K562 treated with DMSO at 1 percent for 12 hours (cell line): ENCODE measurements around the gene WDR45. TPM values are rescaled to one million over a fixed set of nuclear protein-coding genes. Genes with fewer than 3 reads are reported as not detected.

Source experiments
- total RNA-seq: library from RNA; unstranded; fragments of 300-600 nt; gene quantifications from 2 replicates; pipeline ENCODE4 v1.2.3, GENCODE V29; 2022; ENCODE audit not compliant: insufficient read depth

The WDR45 gene
- total RNA-seq: 105 and 118 TPM in 2 replicates

DNA sequence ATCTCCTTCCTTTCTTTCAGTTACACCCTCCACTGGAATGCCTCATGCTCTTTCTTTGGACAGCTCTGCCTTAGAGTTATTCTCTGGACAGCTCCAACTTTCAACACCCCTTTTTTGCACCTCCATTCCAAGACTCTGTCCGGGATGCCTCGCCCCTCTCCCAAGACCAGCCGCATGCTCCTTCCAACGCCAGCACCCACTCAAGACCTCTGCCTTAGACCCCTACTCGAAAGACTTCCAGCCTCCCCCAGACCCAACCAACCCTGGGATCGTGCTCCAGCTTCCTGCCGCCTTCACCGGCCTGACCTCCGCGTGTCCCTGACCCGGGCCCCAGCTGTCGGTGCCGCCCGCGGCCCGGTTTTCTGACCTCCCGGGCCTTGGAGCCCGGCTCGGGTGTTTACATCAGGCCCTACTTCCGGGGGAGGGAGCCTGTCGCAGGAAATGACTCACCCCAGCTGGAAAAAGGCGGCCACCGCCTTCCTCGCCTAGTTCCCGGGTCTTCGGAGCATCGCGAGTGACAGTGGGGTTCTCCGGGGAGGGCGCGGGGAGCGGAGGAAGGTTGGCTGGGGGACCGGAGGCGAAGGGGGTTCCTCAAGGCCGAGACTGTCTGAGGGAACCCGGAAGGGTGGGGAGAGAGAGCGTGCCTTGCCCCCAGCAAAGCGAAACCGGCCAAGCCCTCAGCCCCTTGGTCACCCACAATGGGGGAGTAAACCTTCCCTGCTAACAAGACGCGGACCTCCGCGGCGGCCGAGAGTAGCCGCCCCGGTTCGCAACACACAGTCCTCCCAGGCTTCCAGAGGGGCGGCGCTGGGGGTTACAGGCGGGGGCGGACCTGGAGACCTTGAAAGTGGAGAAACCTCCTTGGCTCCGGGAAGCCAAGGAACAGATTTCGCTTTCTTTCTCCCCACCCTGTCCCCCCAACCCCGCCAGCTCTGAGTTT, at the start of gene WDR45:
WDR45 (minus strand) TSS at position 399 of the 940 bp plus-strand sequence. CDS start 1,792 bp downstream, outside the sequence.

DNA sequence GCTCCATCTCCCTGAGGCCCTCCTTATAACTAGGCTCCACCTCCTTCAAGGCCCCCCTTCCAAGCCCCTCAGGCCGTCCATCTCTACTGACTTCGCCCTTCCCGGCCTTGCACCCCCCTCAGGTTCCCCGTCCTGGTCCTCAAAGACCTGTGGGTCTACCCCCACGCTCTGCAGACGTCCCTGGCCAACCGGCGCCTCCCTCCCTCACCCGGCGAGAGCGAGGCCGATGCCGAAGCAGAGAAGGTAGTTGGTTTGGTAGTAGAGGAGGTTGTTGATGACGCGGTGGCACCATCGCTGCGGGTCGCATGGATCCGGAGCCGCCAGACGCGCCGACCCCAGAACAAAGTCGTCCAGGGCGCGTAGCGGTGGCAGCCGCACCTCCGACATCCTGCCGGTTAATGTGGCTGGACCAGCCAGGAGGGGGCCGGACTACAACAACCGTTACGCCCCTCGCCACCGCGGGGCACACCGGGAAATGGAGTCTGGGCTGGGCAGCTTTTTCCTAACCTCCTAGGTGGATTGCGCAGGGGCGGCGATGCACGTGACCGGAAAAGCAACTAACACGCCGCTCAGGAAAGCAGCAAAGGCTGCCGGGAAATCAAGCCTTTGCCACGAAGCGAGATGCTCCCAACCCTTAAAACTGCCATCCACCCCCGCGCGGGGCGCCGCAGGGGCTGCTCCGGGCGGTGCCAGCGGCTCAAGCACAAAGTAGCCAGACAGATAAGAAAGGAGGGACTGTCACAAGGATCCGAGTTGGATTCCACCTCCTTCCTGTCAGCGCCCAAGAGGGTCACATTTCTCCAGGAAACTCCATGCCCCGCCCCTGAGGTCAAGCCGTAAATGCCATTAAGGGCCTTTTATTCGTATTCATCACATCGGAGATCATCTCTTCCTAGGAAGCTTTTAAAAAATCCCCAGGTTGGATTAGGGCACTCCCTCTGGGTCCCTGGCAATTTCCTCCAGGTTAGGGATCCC, 5.8 kb downstream of the WDR45 start, which contains the start of gene PRAF2:
PRAF2 (minus strand) TSS at position 402 of the 975 bp plus-strand sequence; CDS start at position 387, 15 bp downstream.

DNA sequence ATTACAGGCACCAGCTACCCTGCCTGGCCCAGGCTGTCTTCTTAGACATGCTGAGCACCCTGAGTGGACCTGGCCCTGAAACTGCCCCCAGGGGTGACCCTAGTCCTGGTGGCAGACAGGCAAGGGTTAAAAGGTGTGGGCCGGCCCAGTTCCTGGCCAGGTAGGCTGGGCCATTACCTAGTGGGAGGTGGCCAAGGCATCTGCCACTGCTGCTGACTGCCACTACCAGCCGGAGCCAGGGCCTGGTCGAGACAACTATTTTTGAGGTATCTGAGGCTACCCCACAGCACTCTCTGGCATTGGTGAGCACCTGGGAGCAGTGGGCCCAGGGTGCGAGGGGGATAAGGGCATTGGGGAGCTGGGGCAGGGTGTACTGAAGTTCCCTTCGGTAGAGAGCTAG, 20.9 kb downstream of the WDR45 start, which contains the start of gene CCDC120:
CCDC120 (plus strand) TSS at position 206 of the 400 bp plus-strand sequence. CDS start 3,043 bp downstream, outside the sequence.

DNA sequence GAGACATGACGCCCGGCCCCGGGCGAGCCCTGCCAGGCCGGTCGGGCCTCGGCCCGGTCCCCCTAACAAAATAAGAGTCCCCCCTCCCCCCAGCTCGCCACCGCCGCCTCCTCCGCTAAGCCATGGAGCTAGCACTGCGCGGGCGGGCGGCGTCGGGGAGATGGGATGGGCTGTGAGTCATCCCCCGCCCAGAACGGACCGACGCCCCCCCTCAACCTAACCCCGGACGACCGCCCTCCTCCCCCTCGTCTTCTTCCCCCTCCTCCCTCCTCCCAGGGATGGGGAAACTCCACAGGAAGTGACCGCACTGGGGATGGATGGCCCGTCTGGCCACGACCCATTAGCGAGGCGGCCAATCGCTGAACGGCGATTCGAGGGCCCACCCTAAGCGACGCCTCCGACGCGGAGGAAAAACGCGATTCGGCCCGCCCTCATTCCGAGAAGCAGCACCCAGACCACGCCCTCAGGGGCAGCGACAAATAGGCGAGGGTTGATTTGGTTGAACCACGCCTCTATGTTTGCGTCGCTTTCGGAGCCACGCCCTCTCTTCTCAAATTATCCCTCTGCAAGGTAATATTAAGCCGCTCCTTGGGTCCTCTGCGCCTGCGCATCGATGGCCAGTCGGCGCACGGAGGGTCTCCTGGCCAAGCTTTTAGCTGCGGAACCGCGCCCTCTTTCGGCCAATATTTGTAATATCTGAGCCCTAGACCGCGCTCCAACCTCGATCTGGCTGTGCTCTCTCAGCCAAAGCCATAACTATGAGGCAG, 36.3 kb downstream of the WDR45 start, which contains the start of gene TFE3:
TFE3 (minus strand) TSS at position 138 of the 767 bp plus-strand sequence; CDS start at position 7, 131 bp downstream.

Other genes starting within 250 kb of the WDR45 start
- 1.3 TPM in 1 of 2 replicates, not detected in the other for gene PCSK1N, start 244.3 kb downstream of the WDR45 start, total RNA-seq
- 195 and 296 TPM in 2 replicates for gene TIMM17B, start 182.1 kb downstream of the WDR45 start, total RNA-seq
- 213 and 271 TPM in 2 replicates for gene PQBP1, start 182.0 kb downstream of the WDR45 start, total RNA-seq
- 31.7 and 33.0 TPM in 2 replicates for gene SLC35A2, start 168.2 kb downstream of the WDR45 start, total RNA-seq
- 149 and 220 TPM in 2 replicates for gene PIM2, start 160.9 kb downstream of the WDR45 start, total RNA-seq
- gene OTUD5, start 122.3 kb downstream of the WDR45 start, total RNA-seq: 63.6 and 90.5 TPM in 2 replicates
- gene KCND1, start 108.0 kb downstream of the WDR45 start, total RNA-seq: 2.6 and 7.0 TPM in 2 replicates
- 19.6 and 36.3 TPM in 2 replicates for gene GRIPAP1, start 77.6 kb downstream of the WDR45 start, total RNA-seq
- gene TFE3, start 36.5 kb downstream of the WDR45 start, total RNA-seq: 20.3 and 40.7 TPM in 2 replicates
- 2.7 and 7.2 TPM in 2 replicates for gene CCDC120, start 20.9 kb downstream of the WDR45 start, total RNA-seq
- gene PRAF2, start 5.9 kb downstream of the WDR45 start, total RNA-seq: 4.3 and 5.9 TPM in 2 replicates
- gene GPKOW, start 43.8 kb upstream of the WDR45 start, total RNA-seq: 42.1 and 46.3 TPM in 2 replicates
- gene MAGIX, start 82.9 kb upstream of the WDR45 start, total RNA-seq: 3.8 and 7.6 TPM in 2 replicates
- 196 and 259 TPM in 2 replicates for gene PLP2, start 92.0 kb upstream of the WDR45 start, total RNA-seq
- gene PRICKLE3, start 106.5 kb upstream of the WDR45 start, total RNA-seq: 20.3 and 35.1 TPM in 2 replicates
- 1.0 TPM in 1 of 2 replicates, not detected in the other for gene SYP, start 120.3 kb upstream of the WDR45 start, total RNA-seq
- 0.38 TPM in 1 of 2 replicates, not detected in the other for gene CACNA1F, start 153.5 kb upstream of the WDR45 start, total RNA-seq
- gene CCDC22, start 155.6 kb upstream of the WDR45 start, total RNA-seq: 29.7 and 31.5 TPM in 2 replicates
- gene FOXP3, start 184.8 kb upstream of the WDR45 start, total RNA-seq: 0.27 TPM in 1 of 2 replicates, not detected in the other
- 2.6 and 2.7 TPM in 2 replicates for gene PPP1R3F, start 189.9 kb upstream of the WDR45 start, total RNA-seq
- gene GAGE10, start 223.8 kb upstream of the WDR45 start, total RNA-seq: not detected in 2 replicates
- not detected in 2 replicates for gene GAGE12J, start 242.2 kb upstream of the WDR45 start, total RNA-seq